Cardiac atrium fibroblast (primary cell): ENCODE data around the gene NPIPB12. TPM values are rescaled to one million over a fixed set of nuclear protein-coding genes. Genes with fewer than 3 reads are reported as not detected.

Source experiments
- total RNA-seq: library from RNA; depleted of rRNA; stranded (reverse); fragments of >200 nt; gene quantifications from 2 replicates; pipeline ENCODE4 v1.2.3, GENCODE V29; 2015

NPIPB12 gene
- total RNA-seq, result 3.9 and 5.2 TPM in 2 replicates

DNA sequence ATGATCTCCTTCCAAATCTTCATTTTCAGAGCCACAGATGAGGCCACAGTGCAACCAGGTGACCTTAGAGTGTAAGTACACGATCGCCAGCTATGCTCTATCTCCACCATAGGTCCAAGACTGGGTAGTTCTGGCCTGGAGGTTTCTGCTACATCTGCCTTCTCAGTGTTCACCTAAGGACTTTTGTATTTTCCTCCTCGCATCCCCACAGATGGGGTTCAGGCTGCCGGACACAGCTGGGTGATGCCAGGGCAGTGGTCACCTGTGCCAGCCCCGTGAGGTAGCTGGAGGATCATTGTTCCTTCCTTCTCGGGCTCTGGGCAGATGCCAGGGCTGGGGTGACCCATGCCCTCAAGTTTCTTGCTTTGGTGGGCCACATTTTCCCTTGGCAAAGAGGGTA, at the start of gene NPIPB12:
TSS of gene NPIPB12 (minus strand) at position 101 of the 400 bp plus-strand sequence.

DNA sequence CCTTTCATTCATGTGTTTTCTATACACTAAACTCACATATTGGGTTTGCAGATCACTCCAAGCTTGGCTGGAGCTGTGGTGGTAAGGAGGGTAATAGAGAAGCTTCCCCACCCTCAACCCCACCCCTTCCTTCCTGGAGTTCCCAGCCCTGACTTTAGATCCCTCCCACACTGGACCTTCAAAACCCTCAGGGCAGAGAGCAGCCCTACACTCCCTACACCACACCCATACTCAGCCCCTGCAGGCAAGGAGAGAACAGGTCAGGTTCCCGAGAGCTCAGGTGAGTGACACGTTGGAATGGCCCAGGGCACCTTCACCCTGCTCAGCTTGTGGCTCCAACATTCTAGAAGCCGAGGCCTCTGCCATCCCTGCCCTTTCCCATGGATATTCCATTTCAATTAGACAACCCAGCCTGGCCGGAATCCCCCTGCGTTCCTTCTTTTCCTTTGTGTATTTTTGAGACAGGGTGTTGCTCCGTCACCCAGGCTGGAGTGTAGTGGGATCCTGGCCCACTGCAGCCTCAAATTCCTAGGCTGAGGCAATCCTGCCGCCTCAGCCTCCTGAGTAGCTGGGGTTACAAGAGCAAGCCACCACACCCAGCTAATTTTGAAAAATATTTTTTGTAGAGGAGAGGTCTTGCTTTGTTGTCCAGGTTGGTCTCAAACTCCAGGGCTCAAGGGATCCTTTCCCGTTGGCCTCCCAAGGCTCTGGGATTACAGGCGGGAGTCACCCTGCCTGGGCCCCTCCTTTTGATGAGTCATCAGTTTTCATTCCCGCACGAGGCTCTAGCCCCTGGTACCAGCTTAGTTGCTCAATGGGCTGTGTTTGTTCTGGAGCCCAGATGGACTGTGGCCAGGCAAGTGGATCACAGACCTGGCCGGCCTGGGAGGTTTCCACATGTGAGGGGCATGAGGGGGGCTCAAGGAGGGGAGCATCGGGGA, 46.2 kb downstream of the NPIPB12 start, which contains the start of gene SULT1A4:
TSS of gene SULT1A4 (plus strand) at position 208 of the 941 bp plus-strand sequence. CDS start 1,473 bp downstream, outside the sequence.

DNA sequence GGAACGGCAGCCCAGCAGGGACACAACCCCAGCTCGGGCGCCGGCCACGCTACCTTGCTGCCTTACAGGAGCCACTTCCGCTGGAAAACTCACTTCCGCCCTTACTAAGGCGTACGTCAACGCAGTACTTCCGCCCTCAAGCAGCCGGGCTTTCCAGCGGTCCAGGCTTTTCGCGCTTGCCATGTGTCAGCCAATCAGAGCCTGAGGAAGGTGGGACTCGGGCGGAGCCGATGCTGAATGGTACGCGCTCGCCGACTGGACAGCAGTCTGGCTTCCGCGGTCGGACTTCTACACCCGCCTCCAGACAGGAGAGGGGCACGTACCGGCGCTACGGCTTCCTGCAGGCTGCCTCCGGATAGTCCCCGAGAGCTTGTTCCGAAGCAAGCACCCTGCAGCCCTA, 51.9 kb downstream of the NPIPB12 start, which contains the start of the genes BOLA2 and SLX1B:
TSS of gene BOLA2 (minus strand) at position 83 of the 400 bp plus-strand sequence. CDS start 98 bp downstream, outside the sequence.
TSS of gene SLX1B (plus strand) at position 265 of the 400 bp plus-strand sequence.

Other genes starting within 250 kb of the NPIPB12 start
- gene NPIPB11, start 99.7 kb downstream of the NPIPB12 start, total RNA-seq, result 0.49 TPM in 1 of 2 replicates, not detected in the other
- gene BOLA2, start 52.1 kb downstream of the NPIPB12 start, total RNA-seq, result 1.6 and 11.5 TPM in 2 replicates
- gene SLX1B, start 51.9 kb downstream of the NPIPB12 start, total RNA-seq, result 12.3 and 15.1 TPM in 2 replicates
- 5.2 and 17.0 TPM in 2 replicates for gene SULT1A4, start 46.5 kb downstream of the NPIPB12 start, total RNA-seq
- gene SPN, start 156.8 kb upstream of the NPIPB12 start, total RNA-seq, result under 0.01 and 0.36 TPM in 2 replicates
- 1.3 and 4.7 TPM in 2 replicates for gene QPRT, start 172.8 kb upstream of the NPIPB12 start, total RNA-seq
- gene C16orf54, start 239.6 kb upstream of the NPIPB12 start, total RNA-seq, result not detected in 2 replicates